ACC112 (cell line): ENCODE data around the gene ANKK1.

Source experiments
- H2AFZ ChIP-seq: fragments of 200-600 bp; sonication (generic); one replicate; pipeline ENCODE4 v1.6.0; 2017; ENCODE audit warnings: antibody characterized with exemption, low read length; ENCODE audit not compliant: unreplicated experiment
- H3K27ac ChIP-seq: fragments of 200-600 bp; sonication (generic); 2 replicates; pipeline ENCODE4 v1.5.1; 2014; ENCODE audit warnings: low read depth, mild to moderate bottlenecking, antibody characterized with exemption, low read length, moderate library complexity
- H3K27me3 ChIP-seq: fragments of 200-600 bp; sonication (generic); 2 replicates; pipeline ENCODE4 v1.6.1; 2014; ENCODE audit warnings: mild to moderate bottlenecking, antibody characterized with exemption, low read length, moderate library complexity, mixed read lengths; ENCODE audit not compliant: insufficient read depth
- H3K36me3 ChIP-seq: fragments of 200-600 bp; sonication (generic); 2 replicates; pipeline ENCODE4 v1.6.1; 2016; ENCODE audit warnings: mild to moderate bottlenecking, antibody characterized with exemption, low read length, moderate library complexity, mixed read lengths; ENCODE audit not compliant: insufficient read depth
- H3K4me1 ChIP-seq: fragments of 200-600 bp; sonication (generic); one replicate; pipeline ENCODE4 v1.6.1; 2016; ENCODE audit warnings: low read length, mixed read lengths; ENCODE audit not compliant: insufficient read depth, unreplicated experiment, control insufficient read depth
- H3K4me3 ChIP-seq: fragments of 200-600 bp; sonication (generic); 2 replicates; pipeline ENCODE4 v1.5.1; 2014; ENCODE audit warnings: mild to moderate bottlenecking, low read depth, low read length
- H3K79me2 ChIP-seq: fragments of 200-600 bp; sonication (generic); one replicate; pipeline ENCODE4 v1.6.0; 2016; ENCODE audit warnings: low read length; ENCODE audit not compliant: control insufficient read depth, unreplicated experiment, insufficient read depth

Gene ANKK1

GRCh38 chr11:113397212-113397611, 9.6 kb downstream of the ANKK1 start:
- H3K27me3 ChIP-seq: peaks cover 15% of the 10 kb centered on the region; the same call in 1 of the 2 replicates
- no peaks in the 10 kb centered on the region for H3K79me2 ChIP-seq
- H3K4me1 ChIP-seq: no peaks in the 10 kb centered on the region
- H2AFZ ChIP-seq: no peak overlapping the region
- H3K27ac ChIP-seq: no peak overlapping the region
- H3K36me3 ChIP-seq: no peaks in the 10 kb centered on the region
- H3K4me3 ChIP-seq: no peak overlapping the region

DNA sequence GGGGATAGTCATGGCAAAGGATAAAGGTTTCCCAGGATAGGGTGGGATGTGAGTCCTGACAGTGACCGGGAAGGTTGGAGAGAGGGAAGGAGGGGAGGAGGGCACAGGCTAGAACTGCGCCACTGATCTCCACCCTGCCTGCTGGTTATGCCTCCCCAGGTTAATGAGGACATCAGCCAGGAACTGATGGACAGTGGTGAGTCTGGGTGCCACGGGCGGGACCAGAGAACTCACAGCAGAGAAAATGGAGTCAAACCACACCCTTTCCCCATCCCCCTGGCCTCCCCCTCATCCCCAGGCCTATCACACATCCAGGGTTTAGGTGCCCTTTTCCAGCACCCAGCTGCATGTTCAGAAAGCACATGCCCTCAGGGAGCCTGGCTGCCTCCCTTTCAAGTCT, 10.2 kb downstream of the ANKK1 start:
- Histone ChIP-seq H2AFZ (no peak overlapping the region), H3K27me3 (peaks cover 10% of the 10 kb centered on the region; the same call in 1 of the 2 replicates), H3K27ac (no peak overlapping the region), H3K4me3 (no peak overlapping the region), H3K36me3 (no peaks in the 10 kb centered on the region), H3K79me2 (no peaks in the 10 kb centered on the region), H3K4me1 (no peaks in the 10 kb centered on the region)

DNA sequence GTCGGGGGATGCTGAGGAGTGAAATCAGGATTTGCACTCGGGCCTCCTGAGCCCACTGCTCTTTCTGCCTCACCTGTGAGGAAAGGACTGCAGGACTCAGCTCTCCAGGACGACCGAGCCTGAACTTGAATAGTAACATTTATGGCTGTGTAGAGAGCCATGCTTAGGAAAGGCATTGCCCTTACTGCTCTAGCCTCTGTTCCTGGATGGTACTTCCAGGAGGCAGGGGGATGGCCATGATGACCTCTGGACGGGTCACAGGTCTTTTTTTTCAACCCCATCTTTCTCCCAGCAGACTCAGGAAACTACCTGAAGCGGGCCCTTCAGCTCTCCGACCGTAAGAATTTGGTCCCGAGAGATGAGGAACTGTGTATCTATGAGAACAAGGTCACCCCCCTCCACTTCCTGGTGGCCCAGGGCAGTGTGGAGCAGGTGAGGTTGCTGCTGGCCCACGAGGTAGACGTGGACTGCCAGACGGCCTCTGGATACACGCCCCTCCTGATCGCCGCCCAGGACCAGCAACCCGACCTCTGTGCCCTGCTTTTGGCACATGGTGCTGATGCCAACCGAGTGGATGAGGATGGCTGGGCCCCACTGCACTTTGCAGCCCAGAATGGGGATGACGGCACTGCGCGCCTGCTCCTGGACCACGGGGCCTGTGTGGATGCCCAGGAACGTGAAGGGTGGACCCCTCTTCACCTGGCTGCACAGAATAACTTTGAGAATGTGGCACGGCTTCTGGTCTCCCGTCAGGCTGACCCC, 11.3 kb downstream of the ANKK1 start:
- H2AFZ ChIP-seq: no peak overlapping the region
- H3K79me2 ChIP-seq: no peaks in the 10 kb centered on the region
- H3K4me1 ChIP-seq: no peaks in the 10 kb centered on the region
- H3K27ac ChIP-seq: no peak overlapping the region
- H3K4me3 ChIP-seq: no peak overlapping the region
- peaks cover 5% of the 10 kb centered on the region for H3K27me3 ChIP-seq
- no peaks in the 10 kb centered on the region for H3K36me3 ChIP-seq

DNA sequence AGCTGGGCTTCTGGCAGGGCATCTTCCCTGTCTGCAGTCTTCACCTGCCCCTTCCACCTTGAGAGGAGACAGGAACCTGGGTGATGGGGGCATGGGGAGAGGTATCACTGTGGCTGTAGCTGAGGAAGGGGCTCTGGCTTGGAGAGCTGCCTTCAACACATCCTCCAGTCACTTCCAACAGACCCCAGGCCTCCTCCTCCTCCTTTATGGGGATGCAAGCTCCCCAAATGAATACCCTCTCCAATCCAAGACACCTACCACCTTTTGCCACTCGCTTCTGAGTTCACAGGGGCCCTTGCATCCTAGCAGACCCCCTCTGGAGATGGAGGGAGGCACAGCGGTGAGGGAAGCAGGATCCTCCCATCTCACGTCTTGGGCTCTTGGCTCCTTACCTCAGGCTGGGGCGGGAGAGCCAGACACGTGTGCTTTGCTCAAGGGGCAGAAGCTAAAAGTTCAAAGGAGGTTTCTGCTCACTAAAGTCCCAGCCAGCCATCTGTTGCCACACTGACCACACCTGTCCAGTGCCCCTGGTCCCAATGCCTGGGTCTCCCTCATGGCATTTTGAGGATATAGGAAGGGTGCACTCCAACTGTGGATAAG, 13.2 kb downstream of the ANKK1 start:
- no peak overlapping the region for H3K27ac ChIP-seq
- no peaks in the 10 kb centered on the region for H3K36me3 ChIP-seq
- H3K79me2 ChIP-seq: no peaks in the 10 kb centered on the region
- no peaks in the 10 kb centered on the region for H3K4me1 ChIP-seq
- no peak overlapping the region for H3K4me3 ChIP-seq
- peaks cover 5% of the 10 kb centered on the region for H3K27me3 ChIP-seq
- no peak overlapping the region for H2AFZ ChIP-seq

DNA sequence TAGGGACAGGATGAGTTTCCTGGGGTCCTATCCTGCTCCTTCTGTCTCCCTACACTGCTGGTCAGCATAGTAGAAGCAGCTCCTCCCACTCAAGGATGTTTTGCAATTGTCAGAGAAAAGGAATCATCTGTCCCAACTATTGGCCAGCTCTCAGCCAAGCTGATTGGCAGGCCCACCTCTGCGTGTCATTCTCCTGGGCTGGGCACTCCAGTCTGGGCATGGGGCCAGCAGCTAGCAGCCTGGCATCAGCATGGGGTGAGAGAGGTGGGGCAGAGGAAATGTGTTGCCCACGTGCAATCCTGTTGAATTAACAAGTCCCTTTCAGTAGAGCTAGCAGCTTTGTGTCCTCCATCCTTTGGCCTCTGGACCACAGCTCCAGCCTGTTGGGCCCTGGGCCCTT, 14.1 kb downstream of the ANKK1 start:
- H3K4me1 ChIP-seq: no peaks in the 10 kb centered on the region
- H3K36me3 ChIP-seq: no peaks in the 10 kb centered on the region
- no peak overlapping the region for H3K4me3 ChIP-seq
- no peak overlapping the region for H2AFZ ChIP-seq
- H3K27me3 ChIP-seq: peaks cover 5% of the 10 kb centered on the region
- H3K27ac ChIP-seq: no peak overlapping the region
- no peaks in the 10 kb centered on the region for H3K79me2 ChIP-seq

- H2AFZ ChIP-seq: no peak overlapping the region
- no peaks in the 10 kb centered on the region for H3K4me1 ChIP-seq
- peaks cover 14% of the 10 kb centered on the region for H3K27me3 ChIP-seq
- no peaks in the 10 kb centered on the region for H3K79me2 ChIP-seq
- H3K4me3 ChIP-seq: no peak overlapping the region
- no peaks in the 10 kb centered on the region for H3K36me3 ChIP-seq
- H3K27ac ChIP-seq: no peak overlapping the region
Measured at GRCh38 chr11:113404859-113405430, 17.4 kb downstream of the ANKK1 start.

DNA sequence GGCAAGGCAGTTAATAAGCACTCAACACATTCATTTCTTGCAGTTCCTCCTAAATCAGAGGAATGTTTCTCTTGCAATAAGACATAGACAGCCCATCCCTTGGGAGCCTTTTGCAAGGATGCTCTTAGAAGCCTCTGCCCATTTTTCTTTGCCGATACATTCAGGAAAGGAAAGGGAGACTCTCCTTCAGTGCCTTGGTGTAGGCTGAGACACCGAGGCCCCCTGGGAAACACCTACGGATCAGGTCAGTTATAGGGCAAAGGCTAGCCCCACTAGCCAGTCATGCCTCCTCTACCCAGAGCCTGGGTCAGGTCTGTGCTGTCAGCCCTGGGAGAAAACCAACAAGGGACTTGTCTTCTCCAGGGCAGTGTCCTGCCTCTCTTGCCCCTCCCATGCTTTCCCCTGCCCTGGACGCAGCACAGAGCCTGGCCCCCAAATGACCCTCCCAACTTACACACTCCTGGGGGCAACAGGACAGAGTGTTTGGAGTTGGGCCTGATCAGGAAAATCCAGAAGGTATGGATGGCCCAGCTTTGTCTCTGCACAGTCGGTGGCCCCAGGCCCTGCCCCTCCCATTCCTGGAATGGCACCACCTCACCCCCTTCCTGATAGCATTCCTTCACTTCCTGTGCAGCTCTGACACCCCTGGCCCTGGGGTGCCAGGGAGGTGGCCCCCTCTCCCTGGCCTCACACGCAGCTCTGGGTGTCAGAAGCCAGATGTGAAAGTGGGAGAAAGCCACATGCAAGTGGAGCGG, 18.3 kb downstream of the ANKK1 start:
- Histone ChIP-seq H3K4me1 (no peaks in the 10 kb centered on the region), H3K27me3 (peaks cover 14% of the 10 kb centered on the region), H3K4me3 (no peak overlapping the region), H3K27ac (no peak overlapping the region), H3K36me3 (no peaks in the 10 kb centered on the region), H2AFZ (no peak overlapping the region), H3K79me2 (no peaks in the 10 kb centered on the region)

DNA sequence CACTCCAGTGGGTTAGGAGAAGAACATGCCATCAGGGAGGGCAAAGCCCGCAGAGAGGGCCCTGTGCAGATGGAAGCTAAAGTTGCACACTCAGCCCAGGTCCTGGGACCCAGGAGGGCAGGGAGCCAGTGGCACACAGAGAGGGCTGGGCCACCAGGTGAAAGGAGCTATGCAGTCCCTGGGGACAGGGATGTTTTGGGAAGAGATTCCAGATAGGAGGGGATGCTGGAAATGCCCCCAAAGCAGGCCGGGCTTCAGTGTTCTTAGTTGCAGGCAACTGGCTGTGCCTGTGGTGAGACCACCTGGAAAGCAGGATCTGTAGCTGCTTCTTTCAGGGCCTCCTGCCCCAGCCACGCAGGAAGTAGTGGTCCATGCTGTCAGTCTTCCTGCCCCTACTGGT, 19.6 kb downstream of the ANKK1 start:
- Histone ChIP-seq H3K4me3 (no peak overlapping the region), H3K79me2 (no peaks in the 10 kb centered on the region), H3K4me1 (no peaks in the 10 kb centered on the region), H3K27me3 (peaks cover 14% of the 10 kb centered on the region), H3K27ac (no peak overlapping the region), H2AFZ (no peak overlapping the region), H3K36me3 (no peaks in the 10 kb centered on the region)

GRCh38 chr11:113408206-113408605, 20.6 kb downstream of the ANKK1 start:
- no peaks in the 10 kb centered on the region for H3K36me3 ChIP-seq
- H3K4me1 ChIP-seq: no peaks in the 10 kb centered on the region
- H3K4me3 ChIP-seq: no peak overlapping the region
- H3K27me3 ChIP-seq: peaks cover 11% of the 10 kb centered on the region; the same call in 1 of the 2 replicates
- H3K27ac ChIP-seq: no peak overlapping the region
- no peak overlapping the region for H2AFZ ChIP-seq
- no peaks in the 10 kb centered on the region for H3K79me2 ChIP-seq

DNA sequence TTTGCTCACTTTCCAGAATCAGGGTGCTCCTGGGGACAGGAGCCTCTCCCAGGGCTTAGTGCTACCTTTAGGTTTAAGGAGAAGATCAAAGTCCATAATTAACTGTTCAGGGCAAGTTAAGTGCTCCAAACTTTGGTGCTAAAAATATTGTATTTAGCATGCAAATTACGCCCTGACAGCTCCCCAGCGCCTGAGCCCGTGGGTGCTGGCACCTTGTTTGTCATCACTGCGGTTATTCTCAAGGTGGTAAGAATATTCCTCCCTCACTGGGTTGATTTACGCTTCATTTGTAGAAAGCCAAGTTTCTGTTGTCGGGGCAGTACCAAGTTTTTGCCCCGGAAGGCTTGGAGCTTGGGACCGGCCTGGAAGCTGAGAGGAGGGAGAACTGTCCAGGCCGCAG, 21.3 kb downstream of the ANKK1 start:
- Histone ChIP-seq H3K36me3 (no peaks in the 10 kb centered on the region), H3K27ac (no peak overlapping the region), H3K4me1 (no peaks in the 10 kb centered on the region), H3K79me2 (no peaks in the 10 kb centered on the region), H3K27me3 (peaks cover 9% of the 10 kb centered on the region; the same call in 1 of the 2 replicates), H3K4me3 (no peak overlapping the region), H2AFZ (no peak overlapping the region)
